GM15510 (cell line): ENCODE results near the gene LYPD1.

ENCODE experiments used
- POLR2A ChIP-seq: IDR thresholded peaks from 3 replicates; pipeline ENCODE4 v1.6.1; 2011; ENCODE audit warnings: borderline replicate concordance; ENCODE audit not compliant: insufficient read length; ENCODE audit errors: extremely low read depth

The LYPD1 gene

GRCh38 chr2:132669908-132670495 is at the start of gene LYPD1:
TSS of gene LYPD1 (minus strand) at chr2:132670205. CDS start at chr2:132669932, 273 bp downstream.
- TF ChIP-seq POLR2A: no peak

GRCh38 chr2:132719480-132719879 is 49.5 kb upstream of the LYPD1 start:
- no peak for TF ChIP-seq POLR2A

- TF ChIP-seq POLR2A: no peak
These were observed 46.9 kb upstream of the LYPD1 start for GRCh38 chr2:132716954-132717353.

GRCh38 chr2:132715386-132716351 is 45.7 kb upstream of the LYPD1 start:
- TF ChIP-seq POLR2A: no peak

- TF ChIP-seq POLR2A: no peak
These were observed 33.4 kb upstream of the LYPD1 start for GRCh38 chr2:132703396-132703795.

GRCh38 chr2:132701810-132702209 is 31.8 kb upstream of the LYPD1 start:
- TF ChIP-seq POLR2A: no peak

GRCh38 chr2:132697556-132698205 is 27.7 kb upstream of the LYPD1 start:
- no peak for TF ChIP-seq POLR2A

GRCh38 chr2:132692816-132693215 is 22.8 kb upstream of the LYPD1 start:
- no peak for TF ChIP-seq POLR2A

GRCh38 chr2:132691556-132691955 is 21.6 kb upstream of the LYPD1 start:
- TF ChIP-seq POLR2A: no peak

GRCh38 chr2:132690664-132691303 is 20.8 kb upstream of the LYPD1 start:
- TF ChIP-seq POLR2A: no peak

GRCh38 chr2:132681766-132682165 is 11.8 kb upstream of the LYPD1 start:
- no peak for TF ChIP-seq POLR2A

- no peak for TF ChIP-seq POLR2A
These were observed 10.5 kb upstream of the LYPD1 start for GRCh38 chr2:132680544-132680943.

GRCh38 chr2:132678483-132678882 is 8.5 kb upstream of the LYPD1 start:
- TF ChIP-seq POLR2A: no peak

GRCh38 chr2:132677661-132678060 is 7.7 kb upstream of the LYPD1 start:
- no peak for TF ChIP-seq POLR2A

- no peak for TF ChIP-seq POLR2A
These were observed 7.0 kb upstream of the LYPD1 start for GRCh38 chr2:132676999-132677398.
